Fibroblast of skin of abdomen (primary cell): ENCODE data around the gene SPEM3.
"Not testable (repeated sequence)": the region's sequence is repeated elsewhere in the genome, so short reads cannot be mapped to it uniquely, and the experiment has no call there.

ENCODE experiments used
- DNase-seq: peaks from one replicate; pipeline ENCODE4 v3.0.0-alpha.2; 2013

The SPEM3 gene

DNA sequence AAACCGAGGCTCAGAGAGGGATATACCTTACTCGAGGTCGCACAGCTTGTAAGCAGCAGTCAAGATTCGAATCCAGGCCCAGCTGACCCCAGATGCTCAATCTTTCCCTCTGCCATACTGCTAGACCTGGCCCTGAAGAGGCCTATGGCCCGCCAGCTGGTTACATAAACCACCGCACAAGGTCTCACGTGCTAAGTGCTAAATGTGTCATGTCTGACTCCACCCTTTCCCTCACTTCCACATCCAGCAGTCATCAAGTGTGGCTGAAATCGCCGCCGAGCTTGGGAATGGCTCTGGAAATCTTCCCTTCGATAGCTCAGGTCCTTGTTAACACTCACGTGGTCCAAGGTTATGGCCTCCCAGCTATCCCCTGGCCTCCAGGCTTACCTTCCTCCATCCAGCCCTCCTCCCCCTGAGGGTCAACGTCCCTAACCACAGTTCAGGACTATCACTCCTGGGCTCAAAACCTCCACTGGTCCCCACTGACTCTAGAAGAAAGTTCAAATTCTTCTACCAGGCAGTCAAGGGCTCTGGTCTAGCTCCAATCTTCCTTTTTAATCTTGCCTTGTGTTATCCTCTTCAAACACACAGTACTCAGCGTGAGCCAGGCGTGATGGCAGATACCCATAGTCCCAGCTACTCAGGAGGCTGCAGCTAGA lies 47.2 kb downstream of the SPEM3 start:
- DNase-seq = no peak

- DNase-seq = no peak
Observed at GRCh38 chr17:7476494-7476893, 47.8 kb downstream of the SPEM3 start.

DNA sequence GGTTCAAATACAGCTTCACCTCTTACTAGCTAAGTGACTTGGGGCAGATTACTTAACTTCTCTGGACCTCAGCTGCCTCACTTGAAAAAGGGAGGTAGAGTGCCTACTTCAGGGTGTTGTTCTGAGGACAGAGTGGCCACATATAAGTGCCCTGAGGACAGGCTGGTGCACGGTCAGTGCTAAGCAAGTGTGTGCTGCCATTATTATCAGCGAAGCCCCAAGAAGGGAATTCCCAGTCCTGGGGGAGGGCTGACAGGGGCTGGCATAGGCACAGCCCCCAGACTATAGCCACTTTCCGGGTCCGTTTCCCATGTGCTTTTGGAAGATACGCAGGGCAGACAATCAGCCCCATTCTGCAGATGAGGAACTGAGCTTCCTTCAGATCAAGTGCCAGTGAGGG lies 48.3 kb downstream of the SPEM3 start:
- no peak for DNase-seq

- peak; percentile 74 for DNase-seq
Observed at GRCh38 chr17:7477392-7478275, 49.0 kb downstream of the SPEM3 start.

DNA sequence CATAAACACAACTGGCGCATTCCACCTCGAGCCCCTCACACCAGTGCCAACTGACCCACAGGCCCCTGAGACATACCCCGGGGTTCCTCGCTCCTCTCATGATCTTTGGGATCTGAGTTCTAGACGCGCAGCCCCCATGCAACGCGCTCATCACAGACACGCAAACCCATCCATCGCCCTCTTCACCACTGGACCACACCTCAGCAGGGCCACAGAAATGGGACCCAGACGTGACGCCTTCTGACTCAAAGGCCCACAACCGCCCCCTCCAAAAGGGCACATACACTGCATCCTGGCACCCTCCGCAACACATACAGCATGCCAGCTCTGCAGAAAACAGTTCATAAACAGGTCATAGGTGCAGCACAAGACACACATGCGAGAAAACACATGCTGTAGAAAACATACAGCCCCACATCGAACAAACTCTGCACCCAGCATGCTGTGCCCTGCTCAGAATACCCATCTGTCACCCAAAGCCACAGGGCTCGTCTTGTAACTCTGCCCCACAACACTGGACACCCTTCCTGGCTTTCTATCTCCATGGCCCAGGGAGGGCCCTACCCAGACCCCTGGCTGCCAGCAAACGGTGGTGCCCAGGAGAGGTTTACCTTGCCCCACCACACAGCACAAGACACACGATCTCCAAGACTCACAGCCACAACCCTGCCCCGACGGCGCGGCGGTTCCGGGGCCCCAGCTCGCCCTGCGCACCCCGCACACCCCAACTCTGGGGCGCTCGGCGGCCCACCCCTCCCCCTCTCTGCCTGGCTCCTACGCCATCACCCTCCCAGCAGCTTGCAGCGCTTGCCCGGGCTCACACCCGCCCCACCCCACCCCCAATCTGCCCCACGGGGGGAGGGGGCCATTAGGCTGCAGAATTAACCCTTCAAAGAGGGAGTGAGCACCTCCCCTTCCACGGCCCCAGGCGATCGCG lies 49.9 kb downstream of the SPEM3 start:
- peak; percentile 44 for DNase-seq

- DNase-seq = peak; percentile 52
Observed at GRCh38 chr17:7479213-7480088, 50.8 kb downstream of the SPEM3 start, which contains the start of gene ZBTB4. Gene ZBTB4, minus strand, starts transcription at chr17:7479631. Its CDS starts 12,830 bp downstream, at chr17:7466801.

- no peak for DNase-seq
Observed at GRCh38 chr17:7480089-7480384, 51.4 kb downstream of the SPEM3 start.

GRCh38 chr17:7481275-7481674 lies 52.6 kb downstream of the SPEM3 start, which contains the start of gene SLC35G6:
Gene SLC35G6, plus strand, starts transcription at chr17:7481446. Its CDS starts 71 bp downstream, at chr17:7481517.
- DNase-seq = not testable (repeated sequence)

DNA sequence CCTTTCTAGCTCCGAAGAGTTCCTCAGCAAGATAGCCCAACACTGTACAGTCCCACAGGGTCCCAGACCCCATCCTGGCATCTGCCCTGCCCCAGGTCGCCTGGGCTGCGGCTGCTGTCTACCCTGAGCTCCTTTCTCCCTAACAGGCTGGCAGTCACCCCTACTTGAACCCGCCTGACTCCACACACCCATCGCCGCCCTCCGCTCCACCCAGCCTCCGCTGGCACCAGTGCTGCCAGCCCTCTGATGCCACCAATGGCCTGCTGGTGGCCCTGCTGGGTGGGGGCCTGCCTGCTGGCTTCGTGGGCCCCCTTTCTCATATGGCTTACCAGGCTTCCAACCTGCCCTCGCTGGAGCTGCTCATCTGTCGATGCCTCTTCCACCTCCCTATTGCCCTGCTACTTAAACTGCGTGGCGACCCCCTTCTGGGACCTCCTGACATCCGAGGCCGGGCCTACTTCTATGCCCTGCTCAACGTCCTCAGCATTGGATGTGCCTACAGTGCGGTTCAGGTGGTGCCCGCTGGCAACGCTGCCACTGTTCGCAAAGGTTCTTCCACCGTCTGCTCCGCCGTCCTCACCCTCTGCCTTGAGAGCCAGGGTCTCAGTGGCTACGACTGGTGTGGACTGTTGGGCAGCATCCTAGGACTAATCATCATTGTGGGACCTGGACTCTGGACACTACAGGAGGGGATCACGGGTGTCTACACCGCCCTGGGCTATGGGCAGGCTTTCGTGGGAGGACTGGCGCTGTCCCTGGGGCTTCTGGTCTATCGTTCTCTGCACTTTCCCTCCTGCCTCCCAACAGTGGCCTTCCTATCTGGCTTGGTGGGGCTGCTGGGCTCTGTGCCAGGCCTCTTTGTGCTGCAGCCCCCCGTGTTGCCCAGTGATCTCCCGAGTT lies 53.4 kb downstream of the SPEM3 start:
- not testable (repeated sequence) for DNase-seq
